GM12892 (cell line): ENCODE results near the gene TREML2.

ENCODE experiments used
- POLR2A ChIP-seq: IDR thresholded peaks from 2 replicates; pipeline ENCODE4 v1.6.1; 2011; ENCODE audit warnings: low read depth, low read length, control low read depth
- POLR2AphosphoS5 ChIP-seq: IDR thresholded peaks from 2 replicates; pipeline ENCODE4 v1.6.1; 2011; ENCODE audit warnings: low read depth, low read length, control low read depth
- TAF1 ChIP-seq: IDR thresholded peaks from 2 replicates; pipeline ENCODE4 v1.6.1; 2011; ENCODE audit warnings: low read depth, mild to moderate bottlenecking, control low read depth, low read length, borderline replicate concordance

GRCh38 chr6:41209547-41210320 is 8.8 kb upstream of the TREML2 start:
- TF ChIP-seq POLR2A (no peak), POLR2AphosphoS5 (no peak), TAF1 (no peak)
